Measurements from ENCODE around the gene NOTCH1. TPM values are rescaled to one million over a fixed set of nuclear protein-coding genes. Genes with fewer than 3 reads are reported as not detected.
A peak's percentile ranks its signal among the peaks of the same experiment; 100 is the strongest.

The NOTCH1 gene
- total and polyA plus RNA-seq, 8 donors, result 9.3 to 39.8 (median 22.5) TPM

- H3K4me3 ChIP-seq, result no peak overlapping the region
- no peak for TF ChIP-seq CTCF (IDR thresholded peaks at IDR 0.05)
- H3K4me1 ChIP-seq, result peaks cover 2 to 6% (median 2%) of the 10 kb centered on the region in 3 donors
- no peaks in the 10 kb centered on the region for H3K36me3 ChIP-seq
- no peak overlapping the region for H3K27ac ChIP-seq
- peak in 1 of 6 donors; percentile 62 for DNase-seq
- H3K27me3 ChIP-seq, result no peaks in the 10 kb centered on the region
- FAIRE-seq, result no peak
- WGBS, 2 donors, result 88 to 89% methylated on average over 18 of the region's 18 CpGs
- intact Hi-C loops (cut with DNase I), result no loop called here
- H3K9me3 ChIP-seq, result no peaks in the 10 kb centered on the region
- no peak for ATAC-seq
Observed at GRCh38 chr9:136556166-136556565, 10.3 kb upstream of the NOTCH1 start.

- FAIRE-seq (no peak), DNase-seq (no peak), ATAC-seq (peak in 2 of 4 donors; percentile 13 to 23)
- no peak overlapping the region for H3K4me3 ChIP-seq
- H3K27me3 ChIP-seq, result no peaks in the 10 kb centered on the region
- intact Hi-C loops (cut with DNase I), result no loop called here
- peaks cover 13 to 18% (median 14%) of the 10 kb centered on the region in 3 donors for H3K4me1 ChIP-seq
- no peak overlapping the region for H3K27ac ChIP-seq
- no peak for TF ChIP-seq CTCF (IDR thresholded peaks at IDR 0.05)
- WGBS, 2 donors, result 79 to 82% methylated on average over 19 of the region's 19 CpGs
- H3K9me3 ChIP-seq, result no peaks in the 10 kb centered on the region
- no peaks in the 10 kb centered on the region for H3K36me3 ChIP-seq
Observed at GRCh38 chr9:136554870-136555269, 9.0 kb upstream of the NOTCH1 start.

GRCh38 chr9:136553581-136553980 is 7.7 kb upstream of the NOTCH1 start:
- Histone ChIP-seq H3K4me3 (no peak overlapping the region), H3K27ac (no peak overlapping the region), H3K4me1 (peaks cover 16 to 24% (median 17%) of the 10 kb centered on the region in 3 donors), H3K27me3 (no peaks in the 10 kb centered on the region), H3K9me3 (no peaks in the 10 kb centered on the region), H3K36me3 (no peaks in the 10 kb centered on the region)
- TF ChIP-seq CTCF (IDR thresholded peaks at IDR 0.05), result no peak
- WGBS, 2 donors, result 93 to 96% methylated on average over 14 of the region's 14 CpGs
- no peak for ATAC-seq
- intact Hi-C loops (cut with DNase I), result no loop called here
- DNase-seq, result no peak
- FAIRE-seq, result no peak

GRCh38 chr9:136552117-136552703 is 6.4 kb upstream of the NOTCH1 start:
- Histone ChIP-seq H3K27ac (no peak overlapping the region), H3K27me3 (no peaks in the 10 kb centered on the region), H3K4me1 (peaks cover 22 to 35% (median 25%) of the 10 kb centered on the region in 3 donors), H3K4me3 (no peak overlapping the region), H3K36me3 (no peaks in the 10 kb centered on the region), H3K9me3 (no peaks in the 10 kb centered on the region)
- FAIRE-seq (no peak), DNase-seq (no peak), ATAC-seq (peak in 2 of 4 donors; percentile 5 to 7)
- TF ChIP-seq CTCF (IDR thresholded peaks at IDR 0.05), result no peak
- intact Hi-C loops (cut with DNase I), result no loop called here
- WGBS, 2 donors, result 82 to 83% methylated on average over 22 of the region's 22 CpGs

- no peak for FAIRE-seq
- Histone ChIP-seq H3K36me3 (no peaks in the 10 kb centered on the region), H3K4me3 (no peak overlapping the region), H3K9me3 (no peaks in the 10 kb centered on the region), H3K4me1 (peaks cover 29 to 41% (median 32%) of the 10 kb centered on the region in 3 donors), H3K27me3 (no peaks in the 10 kb centered on the region), H3K27ac (peak overlapping the region in 1 of 4 donors; percentile 8)
- 65% methylated on average over 22 of the region's 22 CpGs for WGBS, 2 donors
- peak in 2 of 4 donors; percentile 9 to 15 for ATAC-seq
- TF ChIP-seq CTCF (IDR thresholded peaks at IDR 0.05), result no peak
- DNase-seq, result peak in 1 of 6 donors; percentile 49
- intact Hi-C loops (cut with DNase I), result no loop called here
Observed at GRCh38 chr9:136551401-136552116, 5.7 kb upstream of the NOTCH1 start.
